K562 (cell line): ENCODE results near the gene LZTR1. TPM values are rescaled to one million over a fixed set of nuclear protein-coding genes. Genes with fewer than 3 reads are reported as not detected.

Experiments used
- ARID3B ChIP-seq: fragments of 250-450 bp; sonication (Bioruptor Pico); IDR thresholded peaks from 2 replicates; pipeline ENCODE4 v1.4.0; 2020; ENCODE audit warnings: borderline replicate concordance
- CBX3 ChIP-seq, 2 experiments: IDR thresholded peaks; 1 replicate in 1 of 2; 2 replicates in 1 of 2; pipeline ENCODE4 v1.6.1; 2012; ENCODE audit warnings: inconsistent platforms in 2 of 2, low read length in 2 of 2, borderline replicate concordance in 1 of 2, control low read depth in 1 of 2
- CEBPZ ChIP-seq: fragments of 150-350 bp; IDR thresholded peaks from 2 replicates; pipeline ENCODE4 v1.6.1; 2014; ENCODE audit warnings: low read depth, mild to moderate bottlenecking, low read length, borderline replicate concordance
- CGGBP1 ChIP-seq: fragments of 250-450 bp; sonication (Bioruptor Pico); IDR thresholded peaks from 2 replicates; pipeline ENCODE4 v1.9.0; 2021; ENCODE audit warnings: mild to moderate bottlenecking
- CTCF ChIP-seq, 3 experiments: IDR thresholded peaks in 2 of 3; conservative IDR thresholded peaks in 1 of 3; 2 replicates each; pipeline ENCODE4 v1.5.1; 2011 to 2012; ENCODE audit warnings: low read length in 3 of 3, mild to moderate bottlenecking in 3 of 3, control low read depth in 2 of 3, improper control_type of control experiment in 1 of 3, inconsistent platforms in 1 of 3, low read depth in 1 of 3, mixed read lengths in 1 of 3, moderate library complexity in 1 of 3; ENCODE audit not compliant: insufficient read depth in 2 of 3
- DMBX1 ChIP-seq: fragments of 250-450 bp; sonication (Bioruptor Pico); IDR thresholded peaks from 2 replicates; pipeline ENCODE4 v1.8.0; 2022; ENCODE audit warnings: inconsistent platforms, mild to moderate bottlenecking, moderate library complexity, borderline replicate concordance
- EGR1 ChIP-seq: fragments of 450-650 bp; conservative IDR thresholded peaks from 2 replicates; pipeline ENCODE4 v1.6.1; 2017; ENCODE audit warnings: mild to moderate bottlenecking
- FOXO4 ChIP-seq: fragments of 450-650 bp; formaldehyde crosslinking; IDR thresholded peaks from 2 replicates; pipeline ENCODE4 v1.4.0; 2020; ENCODE audit warnings: mild to moderate bottlenecking, moderate library complexity
- NFYB ChIP-seq: IDR thresholded peaks from 2 replicates; pipeline ENCODE4 v1.6.1; 2011; ENCODE audit warnings: mild to moderate bottlenecking, moderate library complexity; ENCODE audit not compliant: insufficient read length; ENCODE audit errors: extremely low read depth
- RAD21 ChIP-seq, 2 experiments: fragments of 250-450 bp in 1 of 2; fragments of 450-650 bp in 1 of 2; sonication (Bioruptor Pico) in 1 of 2; formaldehyde crosslinking in 1 of 2; IDR thresholded peaks in 1 of 2; conservative IDR thresholded peaks in 1 of 2; 2 replicates each; pipeline versions ENCODE4 v1.4.0 to v1.8.0; 2020 to 2022; ENCODE audit warnings: mild to moderate bottlenecking in 2 of 2, moderate library complexity in 1 of 2
- RCOR1 ChIP-seq, 2 experiments: IDR thresholded peaks; 2 replicates each; pipeline ENCODE4 v1.6.1; 2012; ENCODE audit warnings: low read depth in 2 of 2, low read length in 2 of 2, borderline replicate concordance in 1 of 2, improper control_type of control experiment in 1 of 2
- SIN3A ChIP-seq, 2 experiments: fragments of 150-350 bp in 1 of 2; IDR thresholded peaks; 2 replicates each; pipeline ENCODE4 v1.6.1; 2011 to 2016; ENCODE audit warnings: borderline replicate concordance in 2 of 2, low read depth in 2 of 2, low read length in 2 of 2, mild to moderate bottlenecking in 2 of 2, moderate library complexity in 2 of 2; ENCODE audit not compliant: control insufficient read depth in 1 of 2
- TEAD1 ChIP-seq, 2 experiments: fragments of 450-650 bp in 1 of 2; sonication (generic) in 1 of 2; formaldehyde crosslinking; IDR thresholded peaks; 2 replicates each; pipeline versions ENCODE4 v1.4.0 to v1.8.0; 2020 to 2022; ENCODE audit warnings: mild to moderate bottlenecking in 2 of 2, missing genetic modification reagents in 1 of 2
- ZNF253 ChIP-seq: fragments of 250-450 bp; sonication (Bioruptor Pico); conservative IDR thresholded peaks from 2 replicates; pipeline ENCODE4 v1.6.1; 2021; ENCODE audit warnings: mild to moderate bottlenecking
- ZNF699 ChIP-seq: fragments of 250-450 bp; sonication (Bioruptor Pico); IDR thresholded peaks from 2 replicates; pipeline ENCODE4 v1.8.0; 2021; ENCODE audit warnings: mild to moderate bottlenecking, moderate library complexity; ENCODE audit not compliant: insufficient replicate concordance
- polyA plus RNA-seq, 8 experiments: library from polyadenylated mRNA; depleted of rRNA in 4 of 8; stranded (reverse) in 5 of 8; unstranded in 3 of 8; fragments of >200 nt; fragmentation: Nextera tagmentation in 2 of 8; fragmentation: Illumina TruSeq in 1 of 8; extraction: Ambion mirVana in 2 of 8; extraction: Trizol in 1 of 8; gene quantifications; 2 replicates each; pipeline versions ENCODE4 v1.2.1 to v1.2.3, GENCODE V29; 2011 to 2014; ENCODE audit warnings: inconsistent platforms in 1 of 8, missing spikeins in 1 of 8
- total RNA-seq, 7 experiments: library from RNA; depleted of rRNA in 6 of 7; stranded (reverse); fragments of >200 nt in 6 of 7; fragmentation: Illumina TruSeq in 2 of 7; extraction: Trizol in 2 of 7; gene quantifications; 2 replicates each; pipeline versions ENCODE4 v1.2.1 to v1.2.3, GENCODE V29; 2011 to 2021; ENCODE audit warnings: low replicate concordance in 1 of 7

LZTR1 gene
- total and polyA plus RNA-seq, 9 of the 15 experiments (the other 6 are each of a cell fraction or from before 2014, with no cell fraction given): 2.2 to 135 (median 63.0) TPM

- TF ChIP-seq EGR1 (no peak), FOXO4 (CRISPR knock-in tag) (peak; percentile 93; the same call in 1 of the 2 replicates), DMBX1 (peak; percentile 99), ARID3B (CRISPR knock-in tag) (peak; percentile 95), RCOR1 (IDR thresholded peaks at IDR 0.05; ENCODE audit: borderline replicate concordance in 1 of 2, low read depth in 2 of 2, low read length in 2 of 2) (peak; percentile 51 to 76; a peak in 3 of 4 replicates), ZNF253 (CRISPR knock-in tag) (peak; percentile 89), CTCF (IDR thresholded peaks at IDR 0.05 in 2 of 3, conservative IDR thresholded peaks at IDR 0.05 in 1 of 3; ENCODE audit: insufficient read depth in 2 of 3, low read depth in 1 of 3, low read length in 3 of 3) (peak; percentile 99 to 100 (median 99)), CGGBP1 (CRISPR knock-in tag) (peak; percentile 84; the same call in 1 of the 2 replicates), NFYB (no peak), RAD21 (CRISPR knock-in tag; conservative IDR thresholded peaks at IDR 0.05 in 1 of 2, IDR thresholded peaks at IDR 0.05 in 1 of 2) (peak; percentile 97), SIN3A (IDR thresholded peaks at IDR 0.05; ENCODE audit: borderline replicate concordance in 2 of 2, control insufficient read depth in 1 of 2, low read depth in 2 of 2, low read length in 2 of 2) (peak in 1 of 2 experiments; percentile 95; a peak in 2 of 4 replicates), CEBPZ (peak; percentile 56; the same call in 1 of the 2 replicates), TEAD1 (CRISPR knock-in tag; IDR thresholded peaks at IDR 0.05) (peak in 1 of 2 experiments; percentile 98; a peak in 2 of 4 replicates), CBX3 (IDR thresholded peaks at IDR 0.05; ENCODE audit: borderline replicate concordance in 1 of 2, low read length in 2 of 2) (peak in 1 of 2 experiments; percentile 61; a peak in 1 of 3 replicates), ZNF699 (CRISPR knock-in tag) (no peak)
Measured at GRCh38 chr22:20981787-20982562, at the start of gene LZTR1 (continued).
